ENCODE results near the gene LUM.

LUM gene

GRCh38 chr12:91113621-91114020, 2.3 kb upstream of the LUM start:
- no peaks in the 10 kb centered on the region for H3K36me3 ChIP-seq (ENCODE audit: insufficient read depth, low read length)
- no peaks in the 10 kb centered on the region for H3K79me2 ChIP-seq (ENCODE audit: insufficient read depth, low read length)
- H3K27ac ChIP-seq (ENCODE audit: low read depth, low read length, poor library complexity, severe bottlenecking) = no peak overlapping the region
- H3K9ac ChIP-seq (ENCODE audit: low read length) = no peak overlapping the region
- no peaks in the 10 kb centered on the region for H3F3A ChIP-seq (ENCODE audit: insufficient read depth, low read length)
- no peaks in the 10 kb centered on the region for H4K20me1 ChIP-seq (ENCODE audit: insufficient read depth, low read length)
- H3K4me2 ChIP-seq (ENCODE audit: low read length) = no peak overlapping the region
- H3K4me1 ChIP-seq (ENCODE audit: insufficient read depth, low read length, severe bottlenecking) = no peaks in the 10 kb centered on the region
- H3K9me3 ChIP-seq (ENCODE audit: low read length) = no peaks in the 10 kb centered on the region
- H3K4me3 ChIP-seq (ENCODE audit: low read depth, low read length, poor library complexity, severe bottlenecking) = no peak overlapping the region
- no peak for TF ChIP-seq EZH2 (IDR thresholded peaks at IDR 0.05; ENCODE audit: borderline replicate concordance, low read length)
- TF ChIP-seq CTCF (IDR thresholded peaks at IDR 0.05; ENCODE audit: low read length) = no peak
- H3K9me2 ChIP-seq (ENCODE audit: low read depth, low read length) = no peaks in the 10 kb centered on the region
- H2AFZ ChIP-seq (ENCODE audit: low read length) = no peak overlapping the region
- H3K27me3 ChIP-seq (ENCODE audit: insufficient read depth, low read length) = no peaks in the 10 kb centered on the region

GRCh38 chr12:91110311-91110924, 876 bp downstream of the LUM start:
- no peaks in the 10 kb centered on the region for H4K20me1 ChIP-seq (ENCODE audit: insufficient read depth, low read length)
- no peak overlapping the region for H3K27ac ChIP-seq (ENCODE audit: low read depth, low read length, poor library complexity, severe bottlenecking)
- no peaks in the 10 kb centered on the region for H3K27me3 ChIP-seq (ENCODE audit: insufficient read depth, low read length)
- H3K36me3 ChIP-seq (ENCODE audit: insufficient read depth, low read length) = no peaks in the 10 kb centered on the region
- no peaks in the 10 kb centered on the region for H3K4me1 ChIP-seq (ENCODE audit: insufficient read depth, low read length, severe bottlenecking)
- H3K9me3 ChIP-seq (ENCODE audit: low read length) = no peaks in the 10 kb centered on the region
- H3K9ac ChIP-seq (ENCODE audit: low read length) = no peak overlapping the region
- H3K4me3 ChIP-seq (ENCODE audit: low read depth, low read length, poor library complexity, severe bottlenecking) = no peak overlapping the region
- no peak overlapping the region for H3K4me2 ChIP-seq (ENCODE audit: low read length)
- TF ChIP-seq EZH2 (IDR thresholded peaks at IDR 0.05; ENCODE audit: borderline replicate concordance, low read length) (no peak), CTCF (IDR thresholded peaks at IDR 0.05; ENCODE audit: low read length) (no peak)
- H3K79me2 ChIP-seq (ENCODE audit: insufficient read depth, low read length) = no peaks in the 10 kb centered on the region
- no peaks in the 10 kb centered on the region for H3K9me2 ChIP-seq (ENCODE audit: low read depth, low read length)
- no peaks in the 10 kb centered on the region for H3F3A ChIP-seq (ENCODE audit: insufficient read depth, low read length)
- no peak overlapping the region for H2AFZ ChIP-seq (ENCODE audit: low read length)

GRCh38 chr12:91109581-91110310, 1.5 kb downstream of the LUM start:
- Histone ChIP-seq H3K27me3 (ENCODE audit: insufficient read depth, low read length) (no peaks in the 10 kb centered on the region), H3K79me2 (ENCODE audit: insufficient read depth, low read length) (no peaks in the 10 kb centered on the region), H2AFZ (ENCODE audit: low read length) (no peak overlapping the region), H3K4me1 (ENCODE audit: insufficient read depth, low read length, severe bottlenecking) (no peaks in the 10 kb centered on the region), H3K4me3 (ENCODE audit: low read depth, low read length, poor library complexity, severe bottlenecking) (no peak overlapping the region), H3K9me3 (ENCODE audit: low read length) (no peaks in the 10 kb centered on the region), H4K20me1 (ENCODE audit: insufficient read depth, low read length) (no peaks in the 10 kb centered on the region), H3K4me2 (ENCODE audit: low read length) (no peak overlapping the region), H3K27ac (ENCODE audit: low read depth, low read length, poor library complexity, severe bottlenecking) (no peak overlapping the region), H3F3A (ENCODE audit: insufficient read depth, low read length) (no peaks in the 10 kb centered on the region), H3K36me3 (ENCODE audit: insufficient read depth, low read length) (no peaks in the 10 kb centered on the region), H3K9ac (ENCODE audit: low read length) (no peak overlapping the region), H3K9me2 (ENCODE audit: low read depth, low read length) (no peaks in the 10 kb centered on the region)
- TF ChIP-seq EZH2 (IDR thresholded peaks at IDR 0.05; ENCODE audit: borderline replicate concordance, low read length) = no peak

Measured in OCI-LY1 (cell line).